GM10248 (cell line): ENCODE results near the gene SLC13A2.

ENCODE experiments used
- CTCF ChIA-PET: fragments of 300-600 bp; sonication (Branson Sonifier 250); formaldehyde crosslinking; extraction: SDS; loops from one replicate; lab custom pipeline; 2021; ENCODE audit warnings: antibody characterized with exemption; lab: Yijun Ruan, JAX
- POLR2A ChIA-PET: fragments of 350-650 bp; sonication (Branson Sonifier 250); formaldehyde crosslinking; extraction: SDS; loops from one replicate; lab custom pipeline; 2020; ENCODE audit warnings: antibody characterized with exemption; lab: Yijun Ruan, JAX
- DNase-seq: peaks from one replicate; pipeline ENCODE4 v3.0.0; 2012; ENCODE audit errors: extremely low spot score
- CTCF ChIP-seq: IDR thresholded peaks from 2 replicates; pipeline ENCODE4 v1.5.1; 2012; ENCODE audit warnings: mild to moderate bottlenecking, low read depth; ENCODE audit errors: extremely low read depth, missing control alignments, control extremely low read depth

The SLC13A2 gene

GRCh38 chr17:28480799-28481571 lies 7.5 kb downstream of the SLC13A2 start:
- TF ChIP-seq CTCF: no peak
- POLR2A ChIA-PET: no interaction called here
- CTCF ChIA-PET: interaction anchor here (1.0 to 2.4 kb wide), 4 partner anchors 13 to 60 kb away, joined by 3 to 8 read pairs (median 6); no protein-coding TSS in a partner anchor
- no peak for DNase-seq

- TF ChIP-seq CTCF: no peak
- no peak for DNase-seq
- CTCF ChIA-PET: interaction anchor here (5.3 kb wide), 1 partner anchor 13 kb away, joined by 38 read pairs; no protein-coding TSS in a partner anchor
- POLR2A ChIA-PET: no interaction called here
These were observed 9.2 kb downstream of the SLC13A2 start for GRCh38 chr17:28482551-28483199.

- DNase-seq: peak; percentile 77
- ChIA-PET POLR2A (interaction anchor here (0.6 to 0.7 kb wide), 2 partner anchors 19 to 36 kb away, joined by 3 to 5 read pairs; no protein-coding TSS in a partner anchor), CTCF (interaction anchor here (1.0 to 5.3 kb wide), 11 partner anchors 8 to 187 kb away, joined by 3 to 38 read pairs (median 4); no protein-coding TSS in a partner anchor)
- TF ChIP-seq CTCF: no peak
These were observed 10.9 kb downstream of the SLC13A2 start for GRCh38 chr17:28484296-28484695.

- CTCF ChIA-PET: interaction anchor here (1.1 to 5.3 kb wide), 10 partner anchors 11 to 159 kb away, joined by 3 to 38 read pairs (median 4); no protein-coding TSS in a partner anchor
- POLR2A ChIA-PET: no interaction called here
These were observed 11.6 kb downstream of the SLC13A2 start for GRCh38 chr17:28485049-28485448.

GRCh38 chr17:28487881-28488532 lies 14.6 kb downstream of the SLC13A2 start:
- no peak for TF ChIP-seq CTCF
- no peak for DNase-seq
- CTCF ChIA-PET: interaction anchor here (1.2 to 5.3 kb wide), 4 partner anchors 8 to 71 kb away, joined by 3 to 38 read pairs (median 5); no protein-coding TSS in a partner anchor
- POLR2A ChIA-PET: no interaction called here

More at GRCh38 chr17:28485049-28485448, 11.6 kb downstream of the SLC13A2 start:
- TF ChIP-seq CTCF: no peak
- no peak for DNase-seq
